Right cardiac atrium (tissue), 5 donors: ENCODE results near the gene ADH7. TPM values are rescaled to one million over a fixed set of nuclear protein-coding genes. Genes with fewer than 3 reads are reported as not detected.
"Not testable (repeated sequence)": the region's sequence is repeated elsewhere in the genome, so short reads cannot be mapped to it uniquely, and the experiment has no call there.

Source experiments
- ATAC-seq, 2 donors: fragments of 200-7000 bp; cut with Tn5 transposase; one replicate each; pipeline versions ENCODE4 v1.8.0 to v1.9.1; 2020; ENCODE audit warnings: moderate library complexity in 2 of 2, mild to moderate bottlenecking in 1 of 2
- DNase-seq, 3 donors: peaks; one replicate each; pipeline ENCODE4 v3.0.0-alpha.2; 2020
- H3K27ac ChIP-seq: one replicate; pipeline ENCODE4 v1.5.1; 2013; ENCODE audit warnings: mild to moderate bottlenecking, low read length, control low read depth, moderate library complexity
- H3K27me3 ChIP-seq: one replicate; pipeline ENCODE4 v1.6.1; 2013; ENCODE audit not compliant: control insufficient read depth, insufficient read depth
- H3K4me1 ChIP-seq: one replicate; pipeline ENCODE4 v1.6.1; 2013; ENCODE audit warnings: low read length; ENCODE audit not compliant: control insufficient read depth, insufficient read depth
- H3K4me3 ChIP-seq: one replicate; pipeline ENCODE4 v1.5.1; 2013; ENCODE audit warnings: low read length, control low read depth
- H3K9me3 ChIP-seq: one replicate; pipeline ENCODE4 v1.6.1; 2013; ENCODE audit warnings: low read length; ENCODE audit not compliant: control insufficient read depth
- WGBS: extraction: QIAGEN DNeasy Blood & Tissue Kit; methylation state at CpG from one replicate; pipeline ENCODE4 v1.1.7; 2013; 5-methylcytosine and 5-hydroxymethylcytosine counted together
- intact Hi-C, 4 donors: fragments of 100-400 bp; cut with DNase I; formaldehyde crosslinking; loops; one replicate each; pipeline versions ENCODE4 v1.11.0 to v1.14.0; 2022 to 2023
- polyA plus RNA-seq: library from polyadenylated mRNA; stranded (reverse); fragments of 200-250 nt; gene quantifications from one replicate; pipeline ENCODE4 v1.2.3, GENCODE V29; 2013
- total RNA-seq, 4 donors: library from RNA; stranded (reverse); fragmentation: NEBNext Ultra II Directional; extraction: Animal tissue kit (Norgen Biotek cat#: 25700); gene quantifications; one replicate each; pipeline ENCODE4 v1.2.1, GENCODE V29; 2021
- donor health status: healthy with polysubstance abuse.
- donor health status: DM: no; HTN: yes; CAD: no.
- donor health status: DM: no; HTN: no; CAD: no.
- donor health status: DM: no; HTN: yes; CAD: no; lungs with severe emphysema.
- donor health status: DM: yes; HTN: yes; CAD: no.

Gene ADH7
- total and polyA plus RNA-seq, 5 donors = 0.02 TPM; not detected in 4

GRCh38 chr4:99415762-99416161 lies 19.4 kb downstream of the ADH7 start:
- H3K27me3 ChIP-seq, H3K27ac ChIP-seq, H3K4me1 ChIP-seq, ATAC-seq, intact Hi-C loops, H3K4me3 ChIP-seq, H3K9me3 ChIP-seq: not testable (repeated sequence)
- DNase-seq = peak in 1 of 3 donors; percentile 27
- WGBS = 64% methylated on average over 8 of the region's 8 CpGs

- ATAC-seq, H3K27me3 ChIP-seq, DNase-seq, H3K9me3 ChIP-seq, H3K27ac ChIP-seq, H3K4me3 ChIP-seq, H3K4me1 ChIP-seq, intact Hi-C loops: not testable (repeated sequence)
- 86% methylated on average over 3 of the region's 3 CpGs for WGBS
Observed at GRCh38 chr4:99414902-99415301, 20.2 kb downstream of the ADH7 start.

GRCh38 chr4:99414401-99414800 lies 20.7 kb downstream of the ADH7 start:
- H3K9me3 ChIP-seq = no peaks in the 10 kb centered on the region
- intact Hi-C loops = no loop called here
- no peak overlapping the region for H3K4me3 ChIP-seq
- ATAC-seq = no peak
- no peak overlapping the region for H3K27ac ChIP-seq
- H3K4me1 ChIP-seq = no peaks in the 10 kb centered on the region
- DNase-seq = no peak
- H3K27me3 ChIP-seq = no peaks in the 10 kb centered on the region

GRCh38 chr4:99413140-99413539 lies 22.0 kb downstream of the ADH7 start:
- DNase-seq (no peak), ATAC-seq (peak in 1 of 2 donors; percentile 36)
- no peak overlapping the region for H3K4me3 ChIP-seq
- H3K4me1 ChIP-seq = no peaks in the 10 kb centered on the region
- no peaks in the 10 kb centered on the region for H3K27me3 ChIP-seq
- no peak overlapping the region for H3K27ac ChIP-seq
- WGBS = 56% methylated on average over 4 of the region's 4 CpGs
- intact Hi-C loops = no loop called here
- H3K9me3 ChIP-seq = no peaks in the 10 kb centered on the region

GRCh38 chr4:99411041-99411440 lies 24.1 kb downstream of the ADH7 start:
- no peak for DNase-seq
- Histone ChIP-seq H3K27me3 (no peaks in the 10 kb centered on the region), H3K27ac (no peak overlapping the region), H3K4me1 (no peaks in the 10 kb centered on the region), H3K9me3 (no peaks in the 10 kb centered on the region), H3K4me3 (no peak overlapping the region)
- intact Hi-C loops = no loop called here
- ATAC-seq = no peak

GRCh38 chr4:99410075-99410474 lies 25.1 kb downstream of the ADH7 start:
- H3K4me3 ChIP-seq = no peak overlapping the region
- ATAC-seq = no peak
- H3K4me1 ChIP-seq = no peaks in the 10 kb centered on the region
- peak in 2 of 3 donors; percentile 33 to 37 for DNase-seq
- no peak overlapping the region for H3K27ac ChIP-seq
- intact Hi-C loops = no loop called here
- 87% methylated on average over 5 of the region's 5 CpGs for WGBS
- no peaks in the 10 kb centered on the region for H3K27me3 ChIP-seq
- H3K9me3 ChIP-seq = no peaks in the 10 kb centered on the region

GRCh38 chr4:99408346-99408745 lies 26.8 kb downstream of the ADH7 start:
- ATAC-seq (peak in 1 of 2 donors; percentile 30), DNase-seq (no peak)
- Histone ChIP-seq H3K27ac (no peak overlapping the region), H3K9me3 (no peaks in the 10 kb centered on the region), H3K4me3 (no peak overlapping the region), H3K4me1 (no peaks in the 10 kb centered on the region), H3K27me3 (no peaks in the 10 kb centered on the region)
- intact Hi-C loops = loop anchor here (5.0 to 10.0 kb wide), 5 partner anchors 204 to 946 kb away; no protein-coding TSS in a partner anchor

GRCh38 chr4:99405433-99406115 lies 29.6 kb downstream of the ADH7 start:
- H3K9me3 ChIP-seq = no peaks in the 10 kb centered on the region
- H3K27ac ChIP-seq = no peak overlapping the region
- H3K27me3 ChIP-seq = no peaks in the 10 kb centered on the region
- no peaks in the 10 kb centered on the region for H3K4me1 ChIP-seq
- ATAC-seq (peak; percentile 77 to 84), DNase-seq (peak; percentile 56 to 57 (median 57))
- H3K4me3 ChIP-seq = no peak overlapping the region
- intact Hi-C loops = loop anchor here (5.0 to 10.0 kb wide), 5 partner anchors 201 to 943 kb away; no protein-coding TSS in a partner anchor
- 39% methylated on average over 6 of the region's 6 CpGs for WGBS

- DNase-seq = no peak
- Histone ChIP-seq H3K27ac (peak overlapping the region; percentile 17), H3K9me3 (no peaks in the 10 kb centered on the region), H3K4me1 (no peaks in the 10 kb centered on the region), H3K4me3 (no peak overlapping the region), H3K27me3 (no peaks in the 10 kb centered on the region)
- ATAC-seq = peak; percentile 56 to 78
- WGBS = 40% methylated on average over 4 of the region's 4 CpGs
- intact Hi-C loops = loop anchor here (5.0 to 10.0 kb wide), 5 partner anchors 200 to 942 kb away; no protein-coding TSS in a partner anchor
Observed at GRCh38 chr4:99404595-99405287, 30.4 kb downstream of the ADH7 start.

- H3K4me3 ChIP-seq = no peak overlapping the region
- DNase-seq (no peak), ATAC-seq (peak in 1 of 2 donors; percentile 30)
- no peaks in the 10 kb centered on the region for H3K4me1 ChIP-seq
- no peaks in the 10 kb centered on the region for H3K27me3 ChIP-seq
- H3K27ac ChIP-seq = peak overlapping the region; percentile 45
- intact Hi-C loops = loop anchor here (5.0 to 10.0 kb wide), 3 partner anchors 199 to 939 kb away; no protein-coding TSS in a partner anchor
- no peaks in the 10 kb centered on the region for H3K9me3 ChIP-seq
- 60% methylated on average over 5 of the region's 5 CpGs for WGBS
Observed at GRCh38 chr4:99403380-99404184, 31.6 kb downstream of the ADH7 start.

GRCh38 chr4:99402765-99403164 lies 32.4 kb downstream of the ADH7 start:
- Histone ChIP-seq H3K4me1 (no peaks in the 10 kb centered on the region), H3K4me3 (no peak overlapping the region), H3K9me3 (no peaks in the 10 kb centered on the region), H3K27ac (no peak overlapping the region), H3K27me3 (no peaks in the 10 kb centered on the region)
- intact Hi-C loops = loop anchor here (5.0 to 10.0 kb wide), 3 partner anchors 198 to 938 kb away; no protein-coding TSS in a partner anchor
- DNase-seq (no peak), ATAC-seq (no peak)
- WGBS = 86% methylated on average over 3 of the region's 3 CpGs
